ENCODE measurements around the gene NR2F1.

Gene NR2F1

DNA sequence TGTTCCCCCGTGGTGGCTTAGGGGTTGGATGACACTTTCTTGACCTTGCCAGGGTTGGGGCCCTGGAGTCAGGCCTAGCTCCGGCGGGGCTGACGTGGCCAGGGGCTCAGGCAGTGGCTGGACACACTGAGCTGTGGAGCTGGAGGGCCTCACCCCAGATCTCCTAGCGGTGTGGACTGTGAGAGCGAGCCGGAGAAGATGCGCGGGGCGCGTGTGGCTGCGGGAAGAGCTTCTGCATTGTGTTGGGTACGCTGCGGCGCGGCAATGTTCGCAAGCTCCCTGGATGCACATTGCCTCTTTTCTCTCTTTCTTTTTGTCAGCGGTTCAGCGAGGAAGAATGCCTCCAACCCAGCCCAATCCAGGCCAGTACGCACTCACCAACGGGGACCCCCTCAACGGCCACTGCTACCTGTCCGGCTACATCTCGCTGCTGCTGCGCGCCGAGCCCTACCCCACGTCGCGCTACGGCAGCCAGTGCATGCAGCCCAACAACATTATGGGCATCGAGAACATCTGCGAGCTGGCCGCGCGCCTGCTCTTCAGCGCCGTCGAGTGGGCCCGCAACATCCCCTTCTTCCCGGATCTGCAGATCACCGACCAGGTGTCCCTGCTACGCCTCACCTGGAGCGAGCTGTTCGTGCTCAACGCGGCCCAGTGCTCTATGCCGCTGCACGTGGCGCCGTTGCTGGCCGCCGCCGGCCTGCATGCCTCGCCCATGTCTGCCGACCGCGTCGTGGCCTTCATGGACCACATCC lies 4.8 kb downstream of the NR2F1 start:
- TF ChIP-seq SNAI2 (CRISPR knock-in tag; IDR thresholded peaks at IDR 0.05) (no peak), CSRNP3 (CRISPR knock-in tag; IDR thresholded peaks at IDR 0.05) (no peak), ZNF565 (CRISPR knock-in tag; conservative IDR thresholded peaks at IDR 0.05; ENCODE audit: low read depth) (no peak), ZNF8 (CRISPR knock-in tag; IDR thresholded peaks at IDR 0.05) (no peak), ISL1 (CRISPR knock-in tag; IDR thresholded peaks at IDR 0.05) (no peak), ARNTL (CRISPR knock-in tag; IDR thresholded peaks at IDR 0.05; ENCODE audit: borderline replicate concordance, low read depth) (no peak), BACH2 (CRISPR knock-in tag; IDR thresholded peaks at IDR 0.05; ENCODE audit: borderline replicate concordance) (no peak), ZC3H10 (CRISPR knock-in tag; IDR thresholded peaks at IDR 0.05) (no peak), OSR1 (CRISPR knock-in tag; IDR thresholded peaks at IDR 0.05) (no peak), GLIS3 (CRISPR knock-in tag; IDR thresholded peaks at IDR 0.05) (no peak), ESRRG (CRISPR knock-in tag; IDR thresholded peaks at IDR 0.05) (no peak), ZFP30 (CRISPR knock-in tag; IDR thresholded peaks at IDR 0.05) (no peak)
- TF ChIP-seq, protein P1, sequence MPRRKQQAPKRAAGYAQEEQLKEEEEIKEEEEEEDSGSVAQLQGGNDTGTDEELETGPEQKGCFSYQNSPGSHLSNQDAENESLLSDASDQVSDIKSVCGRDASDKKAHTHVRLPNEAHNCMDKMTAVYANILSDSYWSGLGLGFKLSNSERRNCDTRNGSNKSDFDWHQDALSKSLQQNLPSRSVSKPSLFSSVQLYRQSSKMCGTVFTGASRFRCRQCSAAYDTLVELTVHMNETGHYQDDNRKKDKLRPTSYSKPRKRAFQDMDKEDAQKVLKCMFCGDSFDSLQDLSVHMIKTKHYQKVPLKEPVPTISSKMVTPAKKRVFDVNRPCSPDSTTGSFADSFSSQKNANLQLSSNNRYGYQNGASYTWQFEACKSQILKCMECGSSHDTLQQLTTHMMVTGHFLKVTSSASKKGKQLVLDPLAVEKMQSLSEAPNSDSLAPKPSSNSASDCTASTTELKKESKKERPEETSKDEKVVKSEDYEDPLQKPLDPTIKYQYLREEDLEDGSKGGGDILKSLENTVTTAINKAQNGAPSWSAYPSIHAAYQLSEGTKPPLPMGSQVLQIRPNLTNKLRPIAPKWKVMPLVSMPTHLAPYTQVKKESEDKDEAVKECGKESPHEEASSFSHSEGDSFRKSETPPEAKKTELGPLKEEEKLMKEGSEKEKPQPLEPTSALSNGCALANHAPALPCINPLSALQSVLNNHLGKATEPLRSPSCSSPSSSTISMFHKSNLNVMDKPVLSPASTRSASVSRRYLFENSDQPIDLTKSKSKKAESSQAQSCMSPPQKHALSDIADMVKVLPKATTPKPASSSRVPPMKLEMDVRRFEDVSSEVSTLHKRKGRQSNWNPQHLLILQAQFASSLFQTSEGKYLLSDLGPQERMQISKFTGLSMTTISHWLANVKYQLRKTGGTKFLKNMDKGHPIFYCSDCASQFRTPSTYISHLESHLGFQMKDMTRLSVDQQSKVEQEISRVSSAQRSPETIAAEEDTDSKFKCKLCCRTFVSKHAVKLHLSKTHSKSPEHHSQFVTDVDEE (CRISPR knock-in tag; IDR thresholded peaks at IDR 0.05) = no peak
- TF ChIP-seq, protein P2, sequence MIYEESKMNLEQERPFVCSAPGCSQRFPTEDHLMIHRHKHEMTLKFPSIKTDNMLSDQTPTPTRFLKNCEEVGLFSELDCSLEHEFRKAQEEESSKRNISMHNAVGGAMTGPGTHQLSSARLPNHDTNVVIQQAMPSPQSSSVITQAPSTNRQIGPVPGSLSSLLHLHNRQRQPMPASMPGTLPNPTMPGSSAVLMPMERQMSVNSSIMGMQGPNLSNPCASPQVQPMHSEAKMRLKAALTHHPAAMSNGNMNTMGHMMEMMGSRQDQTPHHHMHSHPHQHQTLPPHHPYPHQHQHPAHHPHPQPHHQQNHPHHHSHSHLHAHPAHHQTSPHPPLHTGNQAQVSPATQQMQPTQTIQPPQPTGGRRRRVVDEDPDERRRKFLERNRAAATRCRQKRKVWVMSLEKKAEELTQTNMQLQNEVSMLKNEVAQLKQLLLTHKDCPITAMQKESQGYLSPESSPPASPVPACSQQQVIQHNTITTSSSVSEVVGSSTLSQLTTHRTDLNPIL (CRISPR knock-in tag; IDR thresholded peaks at IDR 0.05; ENCODE audit: low read depth) = no peak
- ATAC-seq = no peak

DNA sequence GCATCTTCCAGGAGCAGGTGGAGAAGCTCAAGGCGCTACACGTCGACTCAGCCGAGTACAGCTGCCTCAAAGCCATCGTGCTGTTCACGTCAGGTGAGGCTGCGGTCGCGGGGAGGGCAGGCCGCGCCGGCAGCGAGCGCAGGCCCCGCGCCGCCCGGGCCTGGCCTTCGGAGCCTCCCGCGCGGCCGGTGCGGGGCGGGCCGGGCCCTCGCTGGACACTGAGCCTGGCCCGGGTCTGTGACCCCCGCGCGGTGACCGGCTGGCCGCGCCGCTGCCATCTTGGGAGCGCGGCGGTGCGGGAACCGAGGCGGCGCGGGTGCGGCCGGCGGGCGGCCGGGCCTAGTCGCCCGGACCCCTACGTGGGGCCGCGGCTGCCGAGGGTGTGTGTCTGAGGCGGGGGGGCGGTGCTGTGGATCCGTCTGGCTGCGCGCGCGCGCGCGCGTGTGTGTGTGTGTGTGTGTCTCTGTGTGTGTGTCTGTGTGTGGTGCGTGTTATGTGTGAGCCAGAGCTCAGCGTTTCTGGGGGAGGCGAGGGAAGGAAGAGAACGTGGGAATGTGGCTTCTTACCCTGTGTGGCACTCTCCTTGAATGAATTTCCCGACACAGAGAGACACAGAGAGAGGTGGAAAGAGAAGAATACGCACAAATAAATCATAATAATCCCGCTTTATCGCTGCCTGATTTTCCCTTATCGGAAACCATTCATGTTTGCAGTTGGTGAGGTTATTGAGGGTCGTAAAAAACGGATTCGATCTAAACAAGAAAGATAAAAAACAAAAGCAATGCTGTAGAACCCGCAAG lies 5.5 kb downstream of the NR2F1 start:
- ATAC-seq = no peak
- TF ChIP-seq ZNF565 (CRISPR knock-in tag; conservative IDR thresholded peaks at IDR 0.05; ENCODE audit: low read depth) (no peak), CSDC2 (CRISPR knock-in tag; IDR thresholded peaks at IDR 0.05) (no peak), ZNF8 (CRISPR knock-in tag; IDR thresholded peaks at IDR 0.05) (no peak), BACH2 (CRISPR knock-in tag; IDR thresholded peaks at IDR 0.05; ENCODE audit: borderline replicate concordance) (no peak), RARB (CRISPR knock-in tag; IDR thresholded peaks at IDR 0.05) (no peak), ZFP3 (CRISPR knock-in tag; IDR thresholded peaks at IDR 0.05) (no peak), POU6F1 (CRISPR knock-in tag; IDR thresholded peaks at IDR 0.05; ENCODE audit: borderline replicate concordance, low read depth) (no peak), PPARA (CRISPR knock-in tag; IDR thresholded peaks at IDR 0.05; ENCODE audit: borderline replicate concordance) (no peak), TOX (CRISPR knock-in tag; IDR thresholded peaks at IDR 0.05; ENCODE audit: borderline replicate concordance) (no peak), SNAI2 (CRISPR knock-in tag; IDR thresholded peaks at IDR 0.05) (no peak), TCF4 (CRISPR knock-in tag; IDR thresholded peaks at IDR 0.05; ENCODE audit: borderline replicate concordance) (no peak), ZNF70 (CRISPR knock-in tag; IDR thresholded peaks at IDR 0.05) (no peak), ZFP30 (CRISPR knock-in tag; IDR thresholded peaks at IDR 0.05) (no peak), OSR1 (CRISPR knock-in tag; IDR thresholded peaks at IDR 0.05) (no peak), GLIS3 (CRISPR knock-in tag; IDR thresholded peaks at IDR 0.05) (no peak), ISL1 (CRISPR knock-in tag; IDR thresholded peaks at IDR 0.05) (no peak), ESRRG (CRISPR knock-in tag; IDR thresholded peaks at IDR 0.05) (no peak), PATZ1 (CRISPR knock-in tag; IDR thresholded peaks at IDR 0.05; ENCODE audit: borderline replicate concordance) (no peak)
- TF ChIP-seq, protein P2 (CRISPR knock-in tag; IDR thresholded peaks at IDR 0.05; ENCODE audit: low read depth) = no peak
- TF ChIP-seq, protein P1 (CRISPR knock-in tag; IDR thresholded peaks at IDR 0.05) = no peak

Data from SK-N-SH treated with all-trans-retinoic acid at 6 μM for 48 hours (cell line).